NCI-H774 (cell line): ENCODE results near the gene LRP4.
"Not testable (repeated sequence)": the region's sequence is repeated elsewhere in the genome, so short reads cannot be mapped to it uniquely, and the experiment has no call there.

Experiments used
- DNase-seq: peaks from one replicate; lab custom pipeline; 2025; lab: John Stamatoyannopoulos, UW

The LRP4 gene

GRCh38 chr11:46927928-46928327, 9.6 kb upstream of the LRP4 start:
- DNase-seq = not testable (repeated sequence)

GRCh38 chr11:46920755-46921154, 2.4 kb upstream of the LRP4 start:
- DNase-seq = no peak

- no peak for DNase-seq
These were observed 601 bp upstream of the LRP4 start for GRCh38 chr11:46918788-46919513.

- no peak for DNase-seq
These were observed 628 bp downstream of the LRP4 start for GRCh38 chr11:46917762-46918082.

GRCh38 chr11:46917109-46917761, 1.1 kb downstream of the LRP4 start:
- DNase-seq = no peak

GRCh38 chr11:46916286-46917108, 1.9 kb downstream of the LRP4 start:
- no peak for DNase-seq

GRCh38 chr11:46914910-46915309, 3.4 kb downstream of the LRP4 start:
- no peak for DNase-seq

GRCh38 chr11:46914363-46914762, 4.0 kb downstream of the LRP4 start:
- DNase-seq = no peak

GRCh38 chr11:46913484-46913883, 4.9 kb downstream of the LRP4 start:
- no peak for DNase-seq

- DNase-seq = peak; percentile 53
These were observed 5.7 kb downstream of the LRP4 start for GRCh38 chr11:46912526-46913150.

- no peak for DNase-seq
These were observed 10.7 kb downstream of the LRP4 start for GRCh38 chr11:46907606-46908005.

GRCh38 chr11:46906609-46907041, 11.7 kb downstream of the LRP4 start:
- DNase-seq = no peak

- DNase-seq = no peak
These were observed 12.5 kb downstream of the LRP4 start for GRCh38 chr11:46905806-46906205.

- DNase-seq = no peak
These were observed 14.5 kb downstream of the LRP4 start for GRCh38 chr11:46903846-46904245.

GRCh38 chr11:46902694-46903093, 15.7 kb downstream of the LRP4 start:
- DNase-seq = no peak

GRCh38 chr11:46901156-46901555, 17.2 kb downstream of the LRP4 start:
- DNase-seq = no peak

GRCh38 chr11:46900091-46900746, 18.1 kb downstream of the LRP4 start:
- DNase-seq = no peak

GRCh38 chr11:46899501-46900025, 18.8 kb downstream of the LRP4 start:
- no peak for DNase-seq

GRCh38 chr11:46898396-46899095, 19.8 kb downstream of the LRP4 start:
- no peak for DNase-seq

- DNase-seq = no peak
These were observed 21.5 kb downstream of the LRP4 start for GRCh38 chr11:46896719-46897406.
